GM23338 (cell line): ENCODE measurements around the gene ALCAM. TPM values are rescaled to one million over a fixed set of nuclear protein-coding genes. Genes with fewer than 3 reads are reported as not detected.

Source experiments
- ATAC-seq: fragments of 200-7000 bp; cut with Tn5 transposase; 3 replicates; pipeline ENCODE4 v1.9.1; 2020
- DNase-seq: peaks from one replicate; pipeline ENCODE4 v3.0.0-alpha.2; 2015; ENCODE audit warnings: low spot score
- H2AFZ ChIP-seq: fragments of 200-600 bp; sonication (generic); 2 replicates; pipeline ENCODE4 v1.8.0; 2016; ENCODE audit warnings: antibody characterized with exemption, mild to moderate bottlenecking, moderate library complexity
- H3F3A ChIP-seq: fragments of 200-600 bp; sonication (generic); replicated peaks from 2 replicates; pipeline ENCODE4 v1.8.0; 2017; ENCODE audit warnings: antibody characterized with exemption, mixed run types, low read depth
- H3K27ac ChIP-seq: fragments of 200-600 bp; sonication (generic); 2 replicates; pipeline ENCODE4 v1.6.1; 2016; ENCODE audit warnings: low read depth
- H3K27me3 ChIP-seq: fragments of 200-600 bp; sonication (generic); 2 replicates; pipeline ENCODE4 v1.8.0; 2016; ENCODE audit warnings: mild to moderate bottlenecking, mixed run types, moderate library complexity; ENCODE audit not compliant: insufficient read depth
- H3K36me3 ChIP-seq: fragments of 200-600 bp; sonication (generic); 2 replicates; pipeline ENCODE4 v1.8.0; 2016; ENCODE audit warnings: mild to moderate bottlenecking; ENCODE audit not compliant: insufficient read depth
- H3K4me1 ChIP-seq: fragments of 200-600 bp; sonication (generic); 2 replicates; pipeline ENCODE4 v1.8.0; 2016; ENCODE audit warnings: mild to moderate bottlenecking, moderate library complexity; ENCODE audit not compliant: insufficient read depth
- H3K4me2 ChIP-seq: fragments of 200-600 bp; sonication (generic); 2 replicates; pipeline ENCODE4 v1.7.1; 2017; ENCODE audit warnings: mixed run types
- H3K4me3 ChIP-seq: fragments of 200-600 bp; sonication (generic); 2 replicates; pipeline ENCODE4 v1.6.1; 2016; ENCODE audit warnings: mixed run types
- H3K79me2 ChIP-seq: fragments of 200-600 bp; sonication (generic); replicated peaks from 2 replicates; pipeline ENCODE4 v1.8.0; 2017; ENCODE audit warnings: mild to moderate bottlenecking; ENCODE audit not compliant: insufficient read depth
- H3K9me2 ChIP-seq: fragments of 200-600 bp; sonication (generic); 2 replicates; pipeline ENCODE4 v1.8.0; 2017; ENCODE audit not compliant: insufficient read depth
- H4K20me1 ChIP-seq: fragments of 200-600 bp; sonication (generic); replicated peaks from 2 replicates; pipeline ENCODE4 v1.8.0; 2017; ENCODE audit warnings: mild to moderate bottlenecking; ENCODE audit not compliant: insufficient read depth
- H3K27ac Mint-ChIP-seq: 2 replicates; pipeline ENCODE4 v1.8.0; 2020; ENCODE audit warnings: inconsistent platforms, mild to moderate bottlenecking, moderate library complexity, mixed read lengths
- H3K27me3 Mint-ChIP-seq: 3 replicates; pipeline ENCODE4 v1.8.0; 2022; ENCODE audit warnings: low read depth, mild to moderate bottlenecking, moderate library complexity, mixed read lengths, inconsistent platforms; ENCODE audit not compliant: insufficient read depth, poor library complexity
- H3K36me3 Mint-ChIP-seq: 3 replicates; pipeline ENCODE4 v1.8.0; 2021; ENCODE audit warnings: low read depth, mild to moderate bottlenecking, inconsistent platforms, moderate library complexity, mixed read lengths
- H3K4me1 Mint-ChIP-seq: 3 replicates; pipeline ENCODE4 v1.8.0; 2020; ENCODE audit warnings: mild to moderate bottlenecking, inconsistent platforms, mixed read lengths
- H3K4me3 Mint-ChIP-seq: 3 replicates; pipeline ENCODE4 v1.8.0; 2021; ENCODE audit warnings: moderate library complexity, mild to moderate bottlenecking, inconsistent platforms, mixed read lengths
- H3K9me3 Mint-ChIP-seq: 3 replicates; pipeline ENCODE4 v1.8.0; 2020; ENCODE audit warnings: moderate library complexity, mild to moderate bottlenecking, inconsistent platforms, mixed read lengths
- CREB1 ChIP-seq: fragments of 250-450 bp; sonication (Bioruptor Pico); IDR thresholded peaks from 2 replicates; pipeline ENCODE4 v1.5.0; 2020; ENCODE audit warnings: low read depth, mild to moderate bottlenecking, moderate library complexity
- EZH2 ChIP-seq: fragments of 200-600 bp; sonication (generic); IDR thresholded peaks from one replicate; pipeline ENCODE4 v1.8.0; 2017; ENCODE audit warnings: antibody characterized with exemption, mild to moderate bottlenecking, low read depth; ENCODE audit not compliant: unreplicated experiment
- NANOG ChIP-seq: IDR thresholded peaks from 2 replicates; pipeline ENCODE4 v1.6.1; 2016; ENCODE audit warnings: antibody characterized with exemption, borderline replicate concordance
- POLR2AphosphoS5 ChIP-seq: IDR thresholded peaks from 2 replicates; pipeline ENCODE4 v1.6.1; 2016; ENCODE audit warnings: antibody characterized with exemption, low read depth
- ZNF114 ChIP-seq: fragments of 250-450 bp; sonication (Bioruptor Pico); IDR thresholded peaks from 2 replicates; pipeline ENCODE4 v1.5.0; 2020; ENCODE audit warnings: mild to moderate bottlenecking, moderate library complexity
- ZNF331 ChIP-seq: fragments of 250-450 bp; sonication (Bioruptor Pico); IDR thresholded peaks from 2 replicates; pipeline ENCODE4 v1.5.0; 2020; ENCODE audit warnings: low read depth, mild to moderate bottlenecking, moderate library complexity
- ZNF462 ChIP-seq: fragments of 250-450 bp; sonication (Bioruptor Pico); IDR thresholded peaks from 2 replicates; pipeline ENCODE4 v1.5.0; 2020; ENCODE audit warnings: mild to moderate bottlenecking, moderate library complexity
- polyA plus RNA-seq: library from polyadenylated mRNA; unstranded; fragments of >200 nt; fragmentation: Nextera tagmentation; extraction: Ambion mirVana; gene quantifications from 2 replicates; pipeline ENCODE4 v1.2.1, GENCODE V29; 2016
- total RNA-seq: library from RNA; depleted of rRNA; stranded (reverse); fragments of >200 nt; shearing (Covaris generic); gene quantifications from 2 replicates; pipeline ENCODE4 v1.2.3, GENCODE V29; 2014
- TF ChIP-seq, protein P1 (sequence below): IDR thresholded peaks from one replicate; pipeline ENCODE4 v1.6.1; 2018; ENCODE audit warnings: antibody characterized with exemption; ENCODE audit not compliant: unreplicated experiment
- TF ChIP-seq, protein P2 (sequence below), 2 experiments: fragments of 200-600 bp in 1 of 2; sonication (generic) in 1 of 2; conservative IDR thresholded peaks; 2 replicates each; pipeline versions ENCODE4 v1.5.1 to v1.6.1; 2016 to 2017; ENCODE audit warnings: antibody characterized with exemption in 2 of 2, low read depth in 2 of 2, mild to moderate bottlenecking in 2 of 2, moderate library complexity in 1 of 2

ALCAM gene
- total and polyA plus RNA-seq, 2 experiments from 2014 or later, result 11.3 to 36.0 TPM

DNA sequence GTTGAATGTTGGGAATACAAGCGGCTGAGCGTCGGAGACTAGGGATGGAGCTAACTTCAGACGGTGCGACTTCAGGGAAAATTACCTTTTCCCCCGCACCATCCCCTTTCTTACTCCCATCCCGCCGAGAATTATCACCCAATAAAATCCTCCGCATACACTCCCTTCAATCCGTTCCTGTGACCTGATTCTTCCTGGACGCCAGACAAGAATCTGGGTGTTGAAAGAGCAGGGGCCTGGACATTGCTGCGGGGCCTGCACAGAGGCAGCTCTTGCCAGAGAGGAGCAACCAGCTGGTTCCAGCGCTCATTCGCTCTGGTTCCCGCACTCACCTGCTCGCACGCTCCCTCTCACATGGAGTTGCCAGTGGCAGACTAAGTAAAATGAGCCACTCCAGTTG is 241.9 kb downstream of the ALCAM start:
- Mint-ChIP-seq H3K36me3 (no peaks in the 10 kb centered on the region), H3K27me3 (no peaks in the 10 kb centered on the region), H3K4me1 (peaks cover 18% of the 10 kb centered on the region), H3K9me3 (peaks cover 3% of the 10 kb centered on the region; the same call in 2 of the 3 replicates), H3K27ac (no peak overlapping the region), H3K4me3 (no peak overlapping the region; the same call in 2 of the 3 replicates)
- Histone ChIP-seq H3F3A (no peaks in the 10 kb centered on the region), H3K79me2 (no peaks in the 10 kb centered on the region), H4K20me1 (no peaks in the 10 kb centered on the region), H3K4me3 (peak overlapping the region; percentile 50), H3K36me3 (no peaks in the 10 kb centered on the region), H3K9me2 (no peaks in the 10 kb centered on the region), H3K27ac (no peak overlapping the region), H2AFZ (peak overlapping the region; percentile 89), H3K27me3 (no peaks in the 10 kb centered on the region), H3K4me2 (peak overlapping the region; percentile 70), H3K4me1 (0 out of 2 replicates have a peak, but pooled peaks cover 10% of the 10 kb centered on the region)
- TF ChIP-seq, protein P1, sequence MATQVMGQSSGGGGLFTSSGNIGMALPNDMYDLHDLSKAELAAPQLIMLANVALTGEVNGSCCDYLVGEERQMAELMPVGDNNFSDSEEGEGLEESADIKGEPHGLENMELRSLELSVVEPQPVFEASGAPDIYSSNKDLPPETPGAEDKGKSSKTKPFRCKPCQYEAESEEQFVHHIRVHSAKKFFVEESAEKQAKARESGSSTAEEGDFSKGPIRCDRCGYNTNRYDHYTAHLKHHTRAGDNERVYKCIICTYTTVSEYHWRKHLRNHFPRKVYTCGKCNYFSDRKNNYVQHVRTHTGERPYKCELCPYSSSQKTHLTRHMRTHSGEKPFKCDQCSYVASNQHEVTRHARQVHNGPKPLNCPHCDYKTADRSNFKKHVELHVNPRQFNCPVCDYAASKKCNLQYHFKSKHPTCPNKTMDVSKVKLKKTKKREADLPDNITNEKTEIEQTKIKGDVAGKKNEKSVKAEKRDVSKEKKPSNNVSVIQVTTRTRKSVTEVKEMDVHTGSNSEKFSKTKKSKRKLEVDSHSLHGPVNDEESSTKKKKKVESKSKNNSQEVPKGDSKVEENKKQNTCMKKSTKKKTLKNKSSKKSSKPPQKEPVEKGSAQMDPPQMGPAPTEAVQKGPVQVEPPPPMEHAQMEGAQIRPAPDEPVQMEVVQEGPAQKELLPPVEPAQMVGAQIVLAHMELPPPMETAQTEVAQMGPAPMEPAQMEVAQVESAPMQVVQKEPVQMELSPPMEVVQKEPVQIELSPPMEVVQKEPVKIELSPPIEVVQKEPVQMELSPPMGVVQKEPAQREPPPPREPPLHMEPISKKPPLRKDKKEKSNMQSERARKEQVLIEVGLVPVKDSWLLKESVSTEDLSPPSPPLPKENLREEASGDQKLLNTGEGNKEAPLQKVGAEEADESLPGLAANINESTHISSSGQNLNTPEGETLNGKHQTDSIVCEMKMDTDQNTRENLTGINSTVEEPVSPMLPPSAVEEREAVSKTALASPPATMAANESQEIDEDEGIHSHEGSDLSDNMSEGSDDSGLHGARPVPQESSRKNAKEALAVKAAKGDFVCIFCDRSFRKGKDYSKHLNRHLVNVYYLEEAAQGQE, result no peak
- no peak for TF ChIP-seq ZNF331 (CRISPR knock-in tag)
- TF ChIP-seq ZNF114 (CRISPR knock-in tag), result no peak
- no peak for TF ChIP-seq CREB1 (CRISPR knock-in tag)
- TF ChIP-seq EZH2, result no peak
- TF ChIP-seq, protein P2, sequence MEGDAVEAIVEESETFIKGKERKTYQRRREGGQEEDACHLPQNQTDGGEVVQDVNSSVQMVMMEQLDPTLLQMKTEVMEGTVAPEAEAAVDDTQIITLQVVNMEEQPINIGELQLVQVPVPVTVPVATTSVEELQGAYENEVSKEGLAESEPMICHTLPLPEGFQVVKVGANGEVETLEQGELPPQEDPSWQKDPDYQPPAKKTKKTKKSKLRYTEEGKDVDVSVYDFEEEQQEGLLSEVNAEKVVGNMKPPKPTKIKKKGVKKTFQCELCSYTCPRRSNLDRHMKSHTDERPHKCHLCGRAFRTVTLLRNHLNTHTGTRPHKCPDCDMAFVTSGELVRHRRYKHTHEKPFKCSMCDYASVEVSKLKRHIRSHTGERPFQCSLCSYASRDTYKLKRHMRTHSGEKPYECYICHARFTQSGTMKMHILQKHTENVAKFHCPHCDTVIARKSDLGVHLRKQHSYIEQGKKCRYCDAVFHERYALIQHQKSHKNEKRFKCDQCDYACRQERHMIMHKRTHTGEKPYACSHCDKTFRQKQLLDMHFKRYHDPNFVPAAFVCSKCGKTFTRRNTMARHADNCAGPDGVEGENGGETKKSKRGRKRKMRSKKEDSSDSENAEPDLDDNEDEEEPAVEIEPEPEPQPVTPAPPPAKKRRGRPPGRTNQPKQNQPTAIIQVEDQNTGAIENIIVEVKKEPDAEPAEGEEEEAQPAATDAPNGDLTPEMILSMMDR (conservative IDR thresholded peaks at IDR 0.05; ENCODE audit: low read depth in 2 of 2), result no peak
- no peak for TF ChIP-seq ZNF462 (CRISPR knock-in tag)
- TF ChIP-seq NANOG, result no peak
- no peak for TF ChIP-seq POLR2AphosphoS5
- DNase-seq (peak; percentile 33), ATAC-seq (peak; percentile 69)
